NCI-H146 (cell line): ENCODE measurements around the gene CACNA2D4.
"Not testable (repeated sequence)": the region's sequence is repeated elsewhere in the genome, so short reads cannot be mapped to it uniquely, and the experiment has no call there.

Experiments used
- DNase-seq: peaks from one replicate; lab custom pipeline; 2025; lab: John Stamatoyannopoulos, UW

The CACNA2D4 gene

GRCh38 chr12:1832801-1833595, 85.5 kb downstream of the CACNA2D4 start:
- no peak for DNase-seq

- DNase-seq: no peak
Measured at GRCh38 chr12:1830981-1831963, 87.2 kb downstream of the CACNA2D4 start.

GRCh38 chr12:1830401-1830845, 88.0 kb downstream of the CACNA2D4 start:
- peak; percentile 79 for DNase-seq

GRCh38 chr12:1829306-1829900, 89.0 kb downstream of the CACNA2D4 start:
- no peak for DNase-seq

GRCh38 chr12:1828856-1829255, 89.6 kb downstream of the CACNA2D4 start:
- no peak for DNase-seq

- DNase-seq: no peak
Measured at GRCh38 chr12:1827826-1828805, 90.3 kb downstream of the CACNA2D4 start.

GRCh38 chr12:1826867-1827705, 91.4 kb downstream of the CACNA2D4 start:
- peak; percentile 23 for DNase-seq

- no peak for DNase-seq
Measured at GRCh38 chr12:1826401-1826800, 92.1 kb downstream of the CACNA2D4 start.

GRCh38 chr12:1825382-1826102, 92.9 kb downstream of the CACNA2D4 start:
- DNase-seq: no peak

GRCh38 chr12:1823237-1823636, 95.2 kb downstream of the CACNA2D4 start:
- no peak for DNase-seq

GRCh38 chr12:1822699-1823098, 95.8 kb downstream of the CACNA2D4 start:
- no peak for DNase-seq

- DNase-seq: no peak
Measured at GRCh38 chr12:1821805-1822204, 96.6 kb downstream of the CACNA2D4 start.

GRCh38 chr12:1820896-1821291, 97.6 kb downstream of the CACNA2D4 start:
- DNase-seq: no peak

GRCh38 chr12:1820191-1820895, 98.1 kb downstream of the CACNA2D4 start, which contains the start of gene LRTM2:
Gene LRTM2 (plus strand): TSS chr12:1820565. CDS start chr12:1828149, 7,584 bp downstream.
- no peak for DNase-seq

GRCh38 chr12:1819571-1819970, 98.9 kb downstream of the CACNA2D4 start:
- no peak for DNase-seq

- no peak for DNase-seq
Measured at GRCh38 chr12:1819050-1819449, 99.4 kb downstream of the CACNA2D4 start.

GRCh38 chr12:1817928-1818327, 100.5 kb downstream of the CACNA2D4 start:
- not testable (repeated sequence) for DNase-seq

GRCh38 chr12:1816730-1817348, 101.6 kb downstream of the CACNA2D4 start:
- no peak for DNase-seq
